CD4-positive, alpha-beta memory T cell (primary cell): ENCODE results near the gene PNPLA7. TPM values are rescaled to one million over a fixed set of nuclear protein-coding genes. Genes with fewer than 3 reads are reported as not detected.

Experiments used
- CTCF ChIA-PET: fragments of 350-600 bp; sonication (Branson Sonifier 250); formaldehyde crosslinking; loops from one replicate; lab custom pipeline; 2021; ENCODE audit warnings: inconsistent platforms; ENCODE audit not compliant: partially characterized antibody; lab: Charles Lee
- POLR2A ChIA-PET: fragments of 350-600 bp; sonication (Branson Sonifier 250); formaldehyde crosslinking; loops from one replicate; lab custom pipeline; 2021; ENCODE audit not compliant: partially characterized antibody; lab: Charles Lee
- DNase-seq, 5 donors: peaks; one replicate each; pipeline versions ENCODE4 v3.0.0 to v3.0.0-alpha.2; 2020 to 2022; ENCODE audit warnings: mixed read lengths in 1 of 5
- H3K27ac ChIP-seq: one replicate; pipeline ENCODE4 v1.7.0; 2013; ENCODE audit warnings: low read depth, low read length
- H3K27me3 ChIP-seq: 2 replicates; pipeline ENCODE4 v1.7.0; 2013; ENCODE audit warnings: mild to moderate bottlenecking, low read length, moderate library complexity; ENCODE audit not compliant: insufficient read depth
- H3K36me3 ChIP-seq: 2 replicates; pipeline ENCODE4 v1.7.0; 2013; ENCODE audit warnings: mild to moderate bottlenecking, low read length, moderate library complexity; ENCODE audit not compliant: insufficient read depth
- H3K4me1 ChIP-seq: 2 replicates; pipeline ENCODE4 v1.7.0; 2013; ENCODE audit warnings: mild to moderate bottlenecking, low read length, moderate library complexity; ENCODE audit not compliant: insufficient read depth
- H3K4me3 ChIP-seq, 2 donors: one replicate each; pipeline ENCODE4 v1.7.0; 2013; ENCODE audit warnings: low read length in 2 of 2, mild to moderate bottlenecking in 1 of 2
- H3K9me3 ChIP-seq, 2 donors: one replicate each; pipeline ENCODE4 v1.7.0; 2013; ENCODE audit warnings: low read length in 2 of 2, control low read depth in 1 of 2; ENCODE audit not compliant: control insufficient read depth in 1 of 2
- H3K27ac Mint-ChIP-seq, 7 donors: one replicate each; pipeline ENCODE4 v1.8.0; 2020 to 2021; ENCODE audit warnings: mixed read lengths in 7 of 7, mild to moderate bottlenecking in 6 of 7, inconsistent platforms in 3 of 7, moderate library complexity in 3 of 7
- H3K27me3 Mint-ChIP-seq, 2 donors: one replicate each; pipeline ENCODE4 v1.8.0; 2020 to 2021; ENCODE audit warnings: mixed read lengths in 2 of 2
- H3K36me3 Mint-ChIP-seq, 2 donors: one replicate each; pipeline ENCODE4 v1.8.0; 2020 to 2021; ENCODE audit warnings: mixed read lengths in 2 of 2, inconsistent platforms in 1 of 2, mild to moderate bottlenecking in 1 of 2
- H3K4me1 Mint-ChIP-seq, 4 donors: one replicate each; pipeline ENCODE4 v1.8.0; 2020 to 2021; ENCODE audit warnings: mixed read lengths in 4 of 4, mild to moderate bottlenecking in 1 of 4
- H3K4me3 Mint-ChIP-seq, 8 donors: one replicate each; pipeline ENCODE4 v1.8.0; 2020 to 2021; ENCODE audit warnings: mixed read lengths in 8 of 8, mild to moderate bottlenecking in 7 of 8, moderate library complexity in 6 of 8, inconsistent platforms in 3 of 8
- H3K9me3 Mint-ChIP-seq, 8 donors: one replicate each; pipeline ENCODE4 v1.8.0; 2020 to 2021; ENCODE audit warnings: mixed read lengths in 8 of 8, mild to moderate bottlenecking in 5 of 8, inconsistent platforms in 3 of 8, moderate library complexity in 1 of 8
- intact Hi-C: fragments of 100-400 bp; cut with micrococcal nuclease; formaldehyde crosslinking; loops from one replicate; pipeline ENCODE4 v1.15.1; 2023
- polyA plus RNA-seq, 2 donors: library from polyadenylated mRNA; unstranded; fragments of 300-500 nt; fragmentation: Illumina TruSeq; gene quantifications; one replicate each; pipeline ENCODE4 v1.2.3, GENCODE V29; 2021
- total RNA-seq, 2 experiments: library from RNA; stranded (reverse); gene quantifications; one replicate each; pipeline ENCODE4 v1.2.3, GENCODE V29; 2021

PNPLA7 gene
- total and polyA plus RNA-seq, 4 experiments from 2014 or later = 0.98 to 15.7 (median 15.5) TPM; not detected in 1

DNA sequence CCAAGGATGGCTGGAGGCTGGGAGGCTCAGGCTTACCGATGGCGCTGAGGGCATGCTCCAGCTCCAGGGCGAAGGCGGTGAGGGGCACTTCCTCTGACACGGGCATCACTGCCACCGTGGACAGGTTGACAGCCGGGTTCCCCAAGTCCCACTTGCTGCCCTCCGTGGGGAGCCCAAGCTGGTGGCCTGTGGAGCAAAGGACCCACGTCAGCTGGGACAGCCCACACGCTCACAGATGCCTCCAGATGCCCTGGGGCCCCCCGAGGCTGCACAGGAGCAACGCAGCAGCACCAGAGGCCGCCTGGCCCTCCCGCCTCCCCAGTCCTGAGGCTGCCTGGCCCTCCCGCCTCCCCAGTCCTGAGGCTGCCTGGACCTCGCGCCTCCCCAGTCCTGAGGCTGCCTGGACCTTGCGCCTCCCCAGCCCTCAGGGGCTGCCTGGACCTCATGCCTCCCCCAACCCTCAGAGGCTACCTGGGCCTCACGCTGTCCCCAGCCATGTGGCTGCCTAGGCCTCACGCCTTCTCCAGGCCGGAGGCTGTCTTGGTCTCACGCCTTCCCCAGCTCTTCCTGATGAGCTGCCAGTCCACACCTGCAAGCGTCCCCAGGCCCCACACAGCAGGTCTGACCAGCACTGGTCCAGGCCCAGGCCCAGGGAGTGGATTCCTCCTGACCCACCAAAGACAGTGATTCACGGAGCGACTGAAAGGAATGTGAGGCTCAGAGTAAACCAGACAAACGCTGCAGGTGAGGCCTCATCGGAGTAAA is 65.5 kb downstream of the PNPLA7 start:
- Histone ChIP-seq H3K4me3 (no peak overlapping the region), H3K27ac (no peak overlapping the region), H3K9me3 (no peaks in the 10 kb centered on the region), H3K27me3 (no peaks in the 10 kb centered on the region), H3K4me1 (no peaks in the 10 kb centered on the region), H3K36me3 (no peaks in the 10 kb centered on the region)
- ChIA-PET CTCF (no interaction called here), POLR2A (no interaction called here)
- Mint-ChIP-seq H3K4me3 (no peak overlapping the region), H3K4me1 (no peaks in the 10 kb centered on the region), H3K36me3 (no peaks in the 10 kb centered on the region), H3K27me3 (no peaks in the 10 kb centered on the region), H3K9me3 (no peaks in the 10 kb centered on the region), H3K27ac (no peak overlapping the region)
- no peak for DNase-seq
- intact Hi-C loops = no loop called here

DNA sequence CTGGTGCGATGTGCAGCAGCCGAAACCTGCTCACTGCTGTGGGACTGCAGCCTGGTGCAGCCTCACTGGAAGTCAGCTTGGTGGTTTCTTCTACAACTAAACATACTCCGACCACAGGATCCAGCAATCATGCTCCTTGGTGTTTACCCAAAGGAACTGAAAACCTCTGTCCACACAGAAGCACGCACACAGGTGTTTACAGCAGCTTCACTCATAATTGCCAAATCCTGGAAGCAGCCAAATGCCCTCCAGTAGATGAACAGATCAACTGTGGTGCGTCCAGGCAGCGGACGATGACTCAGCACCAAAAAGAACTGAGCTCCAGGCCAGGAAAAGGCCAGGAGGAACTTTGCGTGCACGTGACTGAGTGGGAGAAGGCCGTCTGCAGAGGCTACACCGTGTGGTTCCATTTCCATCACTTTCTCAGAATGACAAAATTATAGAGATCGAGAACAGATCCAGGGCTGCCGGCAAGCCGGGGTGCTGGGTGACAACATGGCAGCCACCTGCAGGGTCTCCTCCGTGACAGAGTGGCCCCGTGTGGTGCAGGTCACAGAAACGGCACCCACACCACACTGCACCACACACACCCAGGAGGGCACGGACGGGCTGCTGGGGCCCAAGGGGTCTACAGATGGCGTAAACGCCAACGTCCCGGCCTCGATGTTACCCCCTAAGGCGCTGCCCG is 68.0 kb downstream of the PNPLA7 start:
- ChIA-PET CTCF (no interaction called here), POLR2A (no interaction called here)
- Mint-ChIP-seq H3K4me1 (no peaks in the 10 kb centered on the region), H3K36me3 (peaks cover 0 to 1% of the 10 kb centered on the region in 2 donors), H3K4me3 (no peak overlapping the region), H3K27ac (peak overlapping the region in 1 of 7 donors; percentile 47), H3K9me3 (peaks cover 0 to 2% (median 0%) of the 10 kb centered on the region in 8 donors), H3K27me3 (no peaks in the 10 kb centered on the region)
- no peaks in the 10 kb centered on the region for H3K36me3 ChIP-seq
- no peak overlapping the region for H3K4me3 ChIP-seq
- no peaks in the 10 kb centered on the region for H3K4me1 ChIP-seq
- intact Hi-C loops = no loop called here
- no peaks in the 10 kb centered on the region for H3K9me3 ChIP-seq
- H3K27ac ChIP-seq = no peak overlapping the region
- no peaks in the 10 kb centered on the region for H3K27me3 ChIP-seq
- DNase-seq = no peak

DNA sequence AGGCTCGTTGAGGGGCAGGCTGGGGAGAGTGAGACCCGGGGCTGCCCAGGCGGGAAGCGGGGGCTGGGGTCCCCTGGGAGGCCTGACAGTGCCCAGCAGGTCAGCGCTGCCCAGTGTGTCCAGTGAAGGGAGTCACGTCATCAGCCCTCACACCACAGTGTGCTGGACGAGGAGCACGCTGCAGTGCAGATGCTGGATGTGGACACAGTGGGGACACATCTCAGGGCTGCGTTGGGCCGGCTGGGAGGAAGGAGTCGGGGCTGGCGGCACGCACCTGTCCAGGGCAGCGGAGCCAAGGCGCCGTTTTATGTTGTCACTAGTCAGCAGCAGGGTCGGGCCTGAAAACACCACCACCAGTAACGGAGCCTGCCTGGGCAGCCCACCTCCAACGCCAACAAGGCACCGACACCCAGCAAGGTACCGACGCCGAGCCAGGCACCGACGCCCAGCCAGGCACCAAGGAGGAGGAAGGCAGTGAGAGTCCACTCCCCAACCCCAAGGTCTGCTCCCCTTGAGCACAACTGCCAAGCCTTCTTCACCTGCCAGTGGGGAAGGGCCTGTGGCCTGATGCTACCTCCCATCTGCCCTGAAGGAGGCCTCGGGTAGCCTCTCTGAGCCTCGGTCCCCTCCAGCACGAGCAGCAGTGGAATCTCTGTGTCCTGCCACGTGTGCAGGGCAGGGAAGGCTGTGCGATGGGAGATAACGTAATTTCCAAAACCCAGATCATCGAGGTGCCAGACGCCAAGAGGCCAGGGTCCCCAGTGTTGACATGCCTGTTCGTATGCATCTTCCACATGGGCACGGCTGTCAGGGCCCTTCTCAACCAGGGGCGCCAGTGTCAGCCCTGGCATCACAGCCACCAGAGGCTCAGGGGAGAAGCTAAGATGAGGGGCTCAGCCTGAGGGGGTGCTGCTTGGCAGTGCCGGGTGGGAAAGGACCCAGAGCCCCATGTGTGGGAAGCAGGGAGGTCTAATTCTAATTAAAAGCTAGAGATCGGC is 69.2 kb downstream of the PNPLA7 start:
- POLR2A ChIA-PET = no interaction called here

DNA sequence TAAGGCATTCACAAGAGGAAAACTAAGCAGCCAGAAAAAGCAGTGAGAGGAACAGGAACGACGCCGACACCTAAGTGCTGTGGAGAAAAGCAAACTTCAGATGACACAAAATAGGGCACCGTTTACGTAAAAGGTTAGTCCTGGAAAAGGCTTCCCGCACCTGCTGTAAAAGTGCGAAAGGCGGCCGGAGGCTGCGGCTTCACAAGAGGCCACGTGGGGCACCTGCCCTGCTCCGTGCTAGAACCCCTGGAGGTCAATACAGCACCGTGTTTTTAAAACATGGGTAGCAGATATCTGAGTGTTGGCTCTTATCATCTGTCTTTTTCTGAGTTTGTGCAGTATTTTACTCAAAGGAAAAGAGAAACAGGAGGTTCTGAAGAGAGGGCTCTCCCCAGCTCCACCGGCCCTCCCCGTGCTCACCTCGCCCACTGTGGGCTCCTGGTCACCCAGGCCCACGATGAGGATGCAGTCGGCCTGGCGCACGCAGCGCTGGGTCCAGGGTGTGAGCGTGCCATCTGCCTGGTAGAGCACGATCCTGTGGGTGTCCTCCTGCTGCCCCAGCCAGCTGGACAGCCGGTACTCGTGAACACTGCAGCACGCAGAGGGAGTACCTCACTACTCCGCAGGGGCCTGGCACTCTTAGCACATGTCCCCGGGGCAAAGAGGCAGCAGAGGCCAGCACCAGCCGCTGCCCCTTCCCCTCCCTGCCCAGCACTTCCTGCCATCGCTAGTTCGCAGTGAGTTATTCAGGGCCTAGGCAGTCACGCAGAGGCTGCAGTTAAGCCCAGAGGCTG is 70.1 kb downstream of the PNPLA7 start:
- DNase-seq = no peak
- ChIA-PET POLR2A (no interaction called here), CTCF (no interaction called here)
- H3K36me3 Mint-ChIP-seq = peaks cover 1 to 6% of the 10 kb centered on the region in 2 donors
- Histone ChIP-seq H3K9me3 (peaks cover 0 to 5% of the 10 kb centered on the region in 2 donors), H3K27ac (no peak overlapping the region), H3K4me1 (no peaks in the 10 kb centered on the region), H3K4me3 (no peak overlapping the region), H3K36me3 (no peaks in the 10 kb centered on the region), H3K27me3 (no peaks in the 10 kb centered on the region)
- intact Hi-C loops = no loop called here
- H3K27ac Mint-ChIP-seq = peak overlapping the region in 1 of 7 donors; percentile 59
- H3K9me3 Mint-ChIP-seq = peaks cover 2 to 10% (median 8%) of the 10 kb centered on the region in 8 donors
- no peak overlapping the region for H3K4me3 Mint-ChIP-seq
- no peaks in the 10 kb centered on the region for H3K27me3 Mint-ChIP-seq
- no peaks in the 10 kb centered on the region for H3K4me1 Mint-ChIP-seq

More for the DNA sequence above, 69.2 kb downstream of the PNPLA7 start:
- Histone ChIP-seq H3K4me1 (no peaks in the 10 kb centered on the region), H3K4me3 (no peak overlapping the region), H3K36me3 (no peaks in the 10 kb centered on the region), H3K27ac (no peak overlapping the region), H3K27me3 (no peaks in the 10 kb centered on the region), H3K9me3 (peaks cover 0 to 1% of the 10 kb centered on the region in 2 donors)
- CTCF ChIA-PET = no interaction called here
- Mint-ChIP-seq H3K9me3 (peaks cover 0 to 5% (median 3%) of the 10 kb centered on the region in 8 donors), H3K27me3 (no peaks in the 10 kb centered on the region), H3K4me1 (no peaks in the 10 kb centered on the region), H3K4me3 (no peak overlapping the region), H3K36me3 (peaks cover 1 to 2% of the 10 kb centered on the region in 2 donors), H3K27ac (no peak overlapping the region)
- intact Hi-C loops = no loop called here
- DNase-seq = no peak

DNA sequence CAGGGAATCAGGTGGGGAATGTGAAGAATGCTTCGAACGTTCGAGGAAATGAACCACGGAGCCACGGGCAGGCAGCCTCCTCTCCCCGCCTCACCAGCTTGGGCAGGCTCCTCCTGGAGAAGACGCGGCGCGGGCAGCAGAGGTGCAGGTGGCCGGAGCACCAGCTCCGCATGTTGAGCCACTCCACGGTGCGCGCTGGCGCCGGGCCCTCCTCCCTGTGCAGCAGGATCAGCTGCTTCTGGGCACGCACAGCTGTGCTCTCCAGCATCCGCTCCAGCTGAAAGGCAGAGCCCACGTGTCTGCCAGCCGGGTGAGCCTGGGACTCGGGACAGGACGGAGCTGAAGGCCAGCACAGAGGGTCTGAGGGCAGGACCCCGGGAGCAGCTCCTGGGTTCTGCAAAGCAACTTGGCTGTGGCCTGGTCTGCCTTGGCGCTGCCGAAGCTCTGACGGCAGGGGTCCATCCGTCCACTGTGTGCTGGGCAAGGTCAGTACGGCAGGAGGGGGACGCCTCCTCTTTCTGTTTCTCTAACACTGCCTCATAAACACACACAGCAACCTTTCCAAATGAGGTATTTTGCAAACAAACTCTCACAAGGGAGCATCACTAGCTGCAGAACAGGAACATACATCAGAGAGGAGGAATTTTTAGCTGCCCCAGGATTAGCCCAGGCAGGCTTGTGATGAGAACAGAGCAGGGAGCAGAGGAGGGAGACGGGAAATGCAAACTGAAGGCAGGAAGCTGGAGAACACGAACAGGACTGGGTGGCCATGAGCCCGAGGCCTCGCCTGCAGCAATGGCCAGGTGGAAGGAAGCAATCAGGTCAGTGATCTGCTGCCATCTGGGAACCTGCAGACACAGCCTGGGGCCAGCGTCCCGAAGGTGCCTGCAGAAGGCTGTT is 71.0 kb downstream of the PNPLA7 start:
- no peak overlapping the region for H3K4me3 ChIP-seq
- no peak for DNase-seq
- H3K27ac ChIP-seq = no peak overlapping the region
- no peaks in the 10 kb centered on the region for H3K36me3 ChIP-seq
- Mint-ChIP-seq H3K4me3 (no peak overlapping the region), H3K27me3 (no peaks in the 10 kb centered on the region), H3K4me1 (no peaks in the 10 kb centered on the region), H3K27ac (peak overlapping the region in 1 of 7 donors; percentile 59), H3K36me3 (peaks cover 2 to 10% of the 10 kb centered on the region in 2 donors), H3K9me3 (peaks cover 2 to 16% (median 12%) of the 10 kb centered on the region in 8 donors)
- H3K4me1 ChIP-seq = no peaks in the 10 kb centered on the region
- H3K27me3 ChIP-seq = no peaks in the 10 kb centered on the region
- CTCF ChIA-PET = no interaction called here
- H3K9me3 ChIP-seq = peaks cover 0 to 5% of the 10 kb centered on the region in 2 donors
- POLR2A ChIA-PET = no interaction called here
- intact Hi-C loops = no loop called here

DNA sequence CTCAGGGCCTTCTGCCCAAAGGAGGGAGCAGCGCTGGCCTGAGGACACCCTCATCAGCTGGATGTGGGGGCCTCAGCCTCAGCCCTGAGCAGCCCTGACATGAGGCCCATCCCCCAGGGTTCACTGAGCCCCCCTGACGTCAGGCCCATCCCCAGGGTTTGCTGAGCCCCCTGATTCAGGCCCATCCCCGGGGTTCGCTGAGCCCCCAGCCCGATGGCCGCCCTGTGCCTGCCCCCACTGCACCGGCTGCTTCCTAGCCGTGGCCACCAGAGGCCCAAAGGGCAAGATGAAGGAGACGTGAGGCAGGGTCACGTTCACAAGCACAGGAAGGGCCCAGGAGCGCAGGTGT is 71.6 kb downstream of the PNPLA7 start:
- no peaks in the 10 kb centered on the region for H3K27me3 ChIP-seq
- Mint-ChIP-seq H3K27me3 (no peaks in the 10 kb centered on the region), H3K27ac (no peak overlapping the region), H3K9me3 (peaks cover 2 to 22% (median 16%) of the 10 kb centered on the region in 8 donors), H3K36me3 (peaks cover 3 to 13% of the 10 kb centered on the region in 2 donors), H3K4me3 (no peak overlapping the region), H3K4me1 (no peaks in the 10 kb centered on the region)
- intact Hi-C loops = no loop called here
- DNase-seq = no peak
- CTCF ChIA-PET = no interaction called here
- no peaks in the 10 kb centered on the region for H3K4me1 ChIP-seq
- no peak overlapping the region for H3K4me3 ChIP-seq
- no peak overlapping the region for H3K27ac ChIP-seq
- peaks cover 0 to 5% of the 10 kb centered on the region in 2 donors for H3K9me3 ChIP-seq
- H3K36me3 ChIP-seq = no peaks in the 10 kb centered on the region
- POLR2A ChIA-PET = no interaction called here
